ENCODE data around the gene MAP2K3. TPM values are rescaled to one million over a fixed set of nuclear protein-coding genes. Genes with fewer than 3 reads are reported as not detected.

MAP2K3 gene
- polyA plus RNA-seq, 2 of the 4 experiments (the other 2 are of a cell fraction): 13.9 to 37.1 TPM

DNA sequence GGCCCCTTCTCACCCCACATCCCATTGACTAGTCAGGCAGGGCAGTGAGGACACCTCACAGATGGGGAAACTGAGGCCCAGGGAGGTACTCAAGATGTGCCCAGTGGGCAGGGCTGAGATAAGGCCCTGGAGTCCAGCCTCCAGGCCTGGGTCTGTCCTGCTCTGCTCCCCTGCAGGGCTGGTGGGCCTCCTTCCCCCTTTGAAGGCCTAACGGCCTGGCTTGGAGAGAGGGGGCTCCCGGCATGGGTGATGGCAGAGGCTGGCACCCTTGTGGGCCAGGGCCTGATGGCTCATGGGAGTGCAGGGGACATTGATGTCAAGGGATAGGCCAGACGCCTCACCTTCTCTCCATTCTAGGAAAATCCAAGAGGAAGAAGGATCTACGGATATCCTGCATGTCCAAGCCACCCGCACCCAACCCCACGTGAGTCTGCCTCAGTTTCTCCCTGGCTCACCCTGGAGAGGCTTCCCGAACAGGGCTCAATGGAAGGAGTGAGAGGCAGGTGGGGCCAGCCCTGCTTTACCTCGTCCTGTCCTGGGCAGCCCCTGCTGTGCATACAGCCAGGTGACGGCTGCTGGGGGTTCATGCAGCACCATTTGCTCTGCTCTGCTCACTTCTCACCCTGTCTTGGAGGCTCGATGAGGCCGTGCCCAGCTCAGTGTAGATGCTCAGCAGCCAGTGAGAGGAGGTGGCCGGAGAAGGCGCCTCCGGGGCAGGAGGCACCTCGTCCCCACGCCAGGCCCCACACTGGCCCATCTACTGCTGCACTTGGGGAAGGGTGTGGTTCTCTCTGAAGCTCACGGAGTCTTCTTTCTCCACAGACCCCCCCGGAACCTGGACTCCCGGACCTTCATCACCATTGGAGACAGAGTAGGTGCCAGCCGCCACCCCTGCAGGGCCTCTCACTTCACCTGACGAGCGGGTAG, 13.8 kb downstream of the MAP2K3 start:
- CTCF ChIA-PET: interaction anchor here (2.3 kb wide), 1 partner anchor 19 kb away, joined by 12 read pairs; no protein-coding TSS in a partner anchor

DNA sequence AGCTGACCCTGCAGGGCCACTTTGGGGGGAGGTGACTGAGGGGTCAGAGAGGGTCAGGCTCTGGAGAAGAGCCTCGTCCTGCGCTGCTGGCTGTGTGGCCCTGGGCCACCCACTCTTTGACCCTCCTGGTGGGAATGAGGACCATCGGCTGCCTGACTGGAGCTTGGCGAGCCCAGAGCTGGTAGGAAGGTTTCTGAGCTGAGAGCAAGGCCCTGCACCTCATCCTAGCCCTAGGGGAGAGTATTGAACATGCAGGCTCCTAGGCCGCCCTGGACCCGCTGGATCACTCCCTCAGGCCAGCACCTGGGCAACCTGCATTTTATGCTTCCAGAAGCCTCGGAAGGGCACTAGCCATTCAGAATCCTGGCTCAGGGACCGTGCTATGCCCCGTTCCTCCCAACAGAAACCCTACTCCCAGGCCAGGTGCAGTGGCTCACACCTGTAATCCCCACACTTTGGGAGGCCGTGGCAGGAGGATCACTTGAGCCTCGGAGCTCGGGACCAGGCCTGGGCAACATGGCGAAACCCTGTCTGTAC, 14.5 kb downstream of the MAP2K3 start:
- FAIRE-seq (no peak), ATAC-seq (no peak), DNase-seq (ENCODE audit: low read depth in 1 of 2, low spot score in 1 of 2) (no peak)
- POLR2A ChIA-PET: interaction anchor here (0.7 kb wide), 1 partner anchor 17 kb away, joined by 3 read pairs; no protein-coding TSS in a partner anchor
- Histone ChIP-seq H3K9me3 (no peaks in the 10 kb centered on the region), H3K4me1 (no peaks in the 10 kb centered on the region), H3K4me3 (no peak overlapping the region), H3K27ac (no peak overlapping the region), H3K4me2 (no peak overlapping the region)
- 60% methylated on average over 12 of the region's 13 CpGs for WGBS (ENCODE audit: missing lambda C conversion rate)
- no peak for TF ChIP-seq PHF8 (IDR thresholded peaks at IDR 0.05; ENCODE audit: borderline replicate concordance, low read depth)
- no peak for TF ChIP-seq CBX8 (IDR thresholded peaks at IDR 0.05)
- no peak for TF ChIP-seq HEYL (CRISPR knock-in tag; IDR thresholded peaks at IDR 0.05)
- no peak for TF ChIP-seq HOXA7 (CRISPR knock-in tag; IDR thresholded peaks at IDR 0.05)
- no peak for TF ChIP-seq NPAS2 (CRISPR knock-in tag; IDR thresholded peaks at IDR 0.05; ENCODE audit: borderline replicate concordance)
- no peak for TF ChIP-seq RNF2 (IDR thresholded peaks at IDR 0.05; ENCODE audit: borderline replicate concordance, low read depth)
- no peak for TF ChIP-seq CHD4 (IDR thresholded peaks at IDR 0.05; ENCODE audit: borderline replicate concordance)
- no peak for TF ChIP-seq MAFK (IDR thresholded peaks at IDR 0.05; ENCODE audit: partially characterized antibody)
- TF ChIP-seq, protein P1, sequence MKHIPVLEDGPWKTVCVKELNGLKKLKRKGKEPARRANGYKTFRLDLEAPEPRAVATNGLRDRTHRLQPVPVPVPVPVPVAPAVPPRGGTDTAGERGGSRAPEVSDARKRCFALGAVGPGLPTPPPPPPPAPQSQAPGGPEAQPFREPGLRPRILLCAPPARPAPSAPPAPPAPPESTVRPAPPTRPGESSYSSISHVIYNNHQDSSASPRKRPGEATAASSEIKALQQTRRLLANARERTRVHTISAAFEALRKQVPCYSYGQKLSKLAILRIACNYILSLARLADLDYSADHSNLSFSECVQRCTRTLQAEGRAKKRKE (CRISPR knock-in tag; IDR thresholded peaks at IDR 0.05; ENCODE audit: low read depth): no peak
- TF ChIP-seq KDM5A (IDR thresholded peaks at IDR 0.05): no peak
- TF ChIP-seq EHF (CRISPR knock-in tag; IDR thresholded peaks at IDR 0.05): no peak
- CTCF ChIA-PET: interaction anchor here (0.9 to 2.3 kb wide), 5 partner anchors 11 to 212 kb away, joined by 3 to 12 read pairs (median 6); no protein-coding TSS in a partner anchor

More for the DNA sequence above, 13.8 kb downstream of the MAP2K3 start:
- Histone ChIP-seq H3K9me3 (no peaks in the 10 kb centered on the region), H3K4me2 (no peak overlapping the region), H3K4me3 (no peak overlapping the region), H3K27ac (no peak overlapping the region), H3K4me1 (no peaks in the 10 kb centered on the region)
- FAIRE-seq (no peak), ATAC-seq (peak in 1 of 2 experiments; percentile 1; a peak in 3 of 6 replicates), DNase-seq (ENCODE audit: low read depth in 1 of 2, low spot score in 1 of 2) (no peak)
- POLR2A ChIA-PET: interaction anchor here (0.7 kb wide), 1 partner anchor 16 kb away, joined by 3 read pairs; no protein-coding TSS in a partner anchor
- WGBS (ENCODE audit: missing lambda C conversion rate): 62% methylated on average over 22 of the region's 22 CpGs
- TF ChIP-seq RAD21 (conservative IDR thresholded peaks at IDR 0.05 in 1 of 2, IDR thresholded peaks at IDR 0.05 in 1 of 2) (no peak), SMC3 (IDR thresholded peaks at IDR 0.05) (no peak), FOSL2 (IDR thresholded peaks at IDR 0.05) (no peak), FOSL2 (CRISPR knock-in tag; IDR thresholded peaks at IDR 0.05) (no peak), HOXA7 (CRISPR knock-in tag; IDR thresholded peaks at IDR 0.05) (no peak), CBX8 (IDR thresholded peaks at IDR 0.05) (no peak), RFX5 (IDR thresholded peaks at IDR 0.05) (no peak), EHMT2 (IDR thresholded peaks at IDR 0.05; ENCODE audit: low read depth) (no peak), TFCP2L1 (CRISPR knock-in tag; IDR thresholded peaks at IDR 0.05) (no peak), MAFK (IDR thresholded peaks at IDR 0.05; ENCODE audit: partially characterized antibody) (no peak), HEYL (CRISPR knock-in tag; IDR thresholded peaks at IDR 0.05) (no peak), SREBF2 (IDR thresholded peaks at IDR 0.05) (no peak), BHLHE40 (IDR thresholded peaks at IDR 0.05; ENCODE audit: low read depth, low read length) (no peak), KDM1A (IDR thresholded peaks at IDR 0.05; ENCODE audit: low read depth) (no peak)
- TF ChIP-seq, protein P2, sequence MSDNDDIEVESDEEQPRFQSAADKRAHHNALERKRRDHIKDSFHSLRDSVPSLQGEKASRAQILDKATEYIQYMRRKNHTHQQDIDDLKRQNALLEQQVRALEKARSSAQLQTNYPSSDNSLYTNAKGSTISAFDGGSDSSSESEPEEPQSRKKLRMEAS (IDR thresholded peaks at IDR 0.05): no peak
- TF ChIP-seq, protein P3, sequence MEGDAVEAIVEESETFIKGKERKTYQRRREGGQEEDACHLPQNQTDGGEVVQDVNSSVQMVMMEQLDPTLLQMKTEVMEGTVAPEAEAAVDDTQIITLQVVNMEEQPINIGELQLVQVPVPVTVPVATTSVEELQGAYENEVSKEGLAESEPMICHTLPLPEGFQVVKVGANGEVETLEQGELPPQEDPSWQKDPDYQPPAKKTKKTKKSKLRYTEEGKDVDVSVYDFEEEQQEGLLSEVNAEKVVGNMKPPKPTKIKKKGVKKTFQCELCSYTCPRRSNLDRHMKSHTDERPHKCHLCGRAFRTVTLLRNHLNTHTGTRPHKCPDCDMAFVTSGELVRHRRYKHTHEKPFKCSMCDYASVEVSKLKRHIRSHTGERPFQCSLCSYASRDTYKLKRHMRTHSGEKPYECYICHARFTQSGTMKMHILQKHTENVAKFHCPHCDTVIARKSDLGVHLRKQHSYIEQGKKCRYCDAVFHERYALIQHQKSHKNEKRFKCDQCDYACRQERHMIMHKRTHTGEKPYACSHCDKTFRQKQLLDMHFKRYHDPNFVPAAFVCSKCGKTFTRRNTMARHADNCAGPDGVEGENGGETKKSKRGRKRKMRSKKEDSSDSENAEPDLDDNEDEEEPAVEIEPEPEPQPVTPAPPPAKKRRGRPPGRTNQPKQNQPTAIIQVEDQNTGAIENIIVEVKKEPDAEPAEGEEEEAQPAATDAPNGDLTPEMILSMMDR (IDR thresholded peaks at IDR 0.05): no peak
- TF ChIP-seq, protein P4, sequence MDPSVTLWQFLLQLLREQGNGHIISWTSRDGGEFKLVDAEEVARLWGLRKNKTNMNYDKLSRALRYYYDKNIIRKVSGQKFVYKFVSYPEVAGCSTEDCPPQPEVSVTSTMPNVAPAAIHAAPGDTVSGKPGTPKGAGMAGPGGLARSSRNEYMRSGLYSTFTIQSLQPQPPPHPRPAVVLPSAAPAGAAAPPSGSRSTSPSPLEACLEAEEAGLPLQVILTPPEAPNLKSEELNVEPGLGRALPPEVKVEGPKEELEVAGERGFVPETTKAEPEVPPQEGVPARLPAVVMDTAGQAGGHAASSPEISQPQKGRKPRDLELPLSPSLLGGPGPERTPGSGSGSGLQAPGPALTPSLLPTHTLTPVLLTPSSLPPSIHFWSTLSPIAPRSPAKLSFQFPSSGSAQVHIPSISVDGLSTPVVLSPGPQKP (IDR thresholded peaks at IDR 0.05; ENCODE audit: low read depth, low read length): no peak
